Measurements from ENCODE around the gene PTAFR. TPM values are rescaled to one million over a fixed set of nuclear protein-coding genes. Genes with fewer than 3 reads are reported as not detected.

The PTAFR gene
- total RNA-seq, 1 experiment from 2014 or later, result 1.9 TPM

DNA sequence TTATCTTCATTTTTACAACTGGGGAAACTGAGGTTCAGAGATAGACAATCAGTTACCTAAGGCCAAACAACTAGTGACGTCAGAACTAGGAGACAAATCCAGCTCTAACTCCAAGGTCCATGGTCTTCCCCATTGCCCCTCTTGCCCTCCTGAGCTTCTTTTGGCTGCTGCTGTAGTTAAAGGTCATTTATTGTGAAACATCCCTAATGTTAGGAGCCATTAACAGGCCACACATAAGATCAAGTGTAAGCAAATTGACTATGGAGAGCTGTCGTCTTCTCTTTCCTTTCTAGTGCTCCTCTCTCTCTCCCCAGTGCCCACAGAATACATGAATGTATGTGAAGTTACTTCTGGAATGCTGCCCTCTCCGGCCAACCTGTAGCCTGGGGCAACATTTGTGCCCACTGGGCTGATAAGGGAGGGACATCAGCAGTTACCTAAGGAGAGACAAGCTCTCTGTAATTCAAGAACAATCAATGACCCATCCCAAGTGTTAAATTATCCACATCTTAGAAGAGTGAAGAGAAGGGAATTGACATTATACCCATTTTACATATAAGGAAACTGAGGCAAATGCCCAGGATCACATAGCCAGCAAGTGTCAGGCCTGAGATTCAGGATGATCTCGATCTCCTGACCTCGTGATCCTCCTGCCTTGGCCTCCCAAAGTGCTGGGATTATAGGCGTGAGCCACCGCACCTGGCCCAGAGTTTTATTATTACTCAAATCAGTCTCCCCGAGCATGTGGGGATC is 40.1 kb downstream of the PTAFR start:
- TF ChIP-seq, protein P1, sequence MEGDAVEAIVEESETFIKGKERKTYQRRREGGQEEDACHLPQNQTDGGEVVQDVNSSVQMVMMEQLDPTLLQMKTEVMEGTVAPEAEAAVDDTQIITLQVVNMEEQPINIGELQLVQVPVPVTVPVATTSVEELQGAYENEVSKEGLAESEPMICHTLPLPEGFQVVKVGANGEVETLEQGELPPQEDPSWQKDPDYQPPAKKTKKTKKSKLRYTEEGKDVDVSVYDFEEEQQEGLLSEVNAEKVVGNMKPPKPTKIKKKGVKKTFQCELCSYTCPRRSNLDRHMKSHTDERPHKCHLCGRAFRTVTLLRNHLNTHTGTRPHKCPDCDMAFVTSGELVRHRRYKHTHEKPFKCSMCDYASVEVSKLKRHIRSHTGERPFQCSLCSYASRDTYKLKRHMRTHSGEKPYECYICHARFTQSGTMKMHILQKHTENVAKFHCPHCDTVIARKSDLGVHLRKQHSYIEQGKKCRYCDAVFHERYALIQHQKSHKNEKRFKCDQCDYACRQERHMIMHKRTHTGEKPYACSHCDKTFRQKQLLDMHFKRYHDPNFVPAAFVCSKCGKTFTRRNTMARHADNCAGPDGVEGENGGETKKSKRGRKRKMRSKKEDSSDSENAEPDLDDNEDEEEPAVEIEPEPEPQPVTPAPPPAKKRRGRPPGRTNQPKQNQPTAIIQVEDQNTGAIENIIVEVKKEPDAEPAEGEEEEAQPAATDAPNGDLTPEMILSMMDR (conservative IDR thresholded peaks at IDR 0.05), result no peak
- H4K20me1 ChIP-seq (ENCODE audit: control insufficient read depth, insufficient read depth, insufficient read length), result no peaks in the 10 kb centered on the region
- Mint-ChIP-seq H3K4me3 (no peak overlapping the region), H3K36me3 (ENCODE audit: insufficient read depth in 1 of 3, low read depth in 3 of 3) (no peaks in the 10 kb centered on the region; a peak in 2 of 7 replicates), H3K27ac (no peak overlapping the region), H3K27me3 (ENCODE audit: low read depth) (peaks cover 3% of the 10 kb centered on the region; the same call in 1 of the 2 replicates), H3K9me3 (peaks cover 0 to 5% of the 10 kb centered on the region in 2 experiments; a peak in 3 of 5 replicates), H3K4me1 (peaks cover 4 to 7% of the 10 kb centered on the region in 2 experiments)
- no peak overlapping the region for H2AK5ac ChIP-seq (ENCODE audit: insufficient read length, low read length)
- no peak overlapping the region for H4K5ac ChIP-seq (ENCODE audit: insufficient read length, low read depth, low read length)
- no peak overlapping the region for H2BK20ac ChIP-seq (ENCODE audit: low read depth, low read length, poor library complexity, severe bottlenecking)
- no peaks in the 10 kb centered on the region for H3K9me3 ChIP-seq (ENCODE audit: control insufficient read depth, low read depth, low read length)
- H2BK15ac ChIP-seq (ENCODE audit: low read depth, low read length), result no peak overlapping the region
- H3K4me2 ChIP-seq (ENCODE audit: insufficient read depth, insufficient read length, low read length), result no peak overlapping the region
- no peak overlapping the region for H3K14ac ChIP-seq (ENCODE audit: insufficient read depth, low read length)
- H3K79me1 ChIP-seq (ENCODE audit: insufficient read depth, low read depth, low read length, poor library complexity, severe bottlenecking), result no peaks in the 10 kb centered on the region
- H3K4ac ChIP-seq (ENCODE audit: low read depth, low read length), result no peak overlapping the region
- no peak overlapping the region for H2AFZ ChIP-seq (ENCODE audit: low read length)
- no peak overlapping the region for H2BK5ac ChIP-seq (ENCODE audit: insufficient read length, low read length)
- H3K27ac ChIP-seq (ENCODE audit: insufficient read length, low read depth, low read length), result no peak overlapping the region
- no peak for DNase-seq
- no peak overlapping the region for H4K91ac ChIP-seq (ENCODE audit: insufficient read length, low read depth, low read length)
- no peaks in the 10 kb centered on the region for H3K27me3 ChIP-seq (ENCODE audit: insufficient read depth, low read length)
- H2BK12ac ChIP-seq (ENCODE audit: insufficient read length, low read depth, low read length), result no peak overlapping the region
- no peaks in the 10 kb centered on the region for H3K4me1 ChIP-seq (ENCODE audit: insufficient read depth, low read length)
- no peak overlapping the region for H3K23ac ChIP-seq (ENCODE audit: insufficient read length, low read depth, low read length)
- H3K56ac ChIP-seq (ENCODE audit: insufficient read length, low read depth, low read length), result no peak overlapping the region
- no peaks in the 10 kb centered on the region for H3K23me2 ChIP-seq (ENCODE audit: insufficient read length, low read depth, low read length, poor library complexity, severe bottlenecking)
- H3K18ac ChIP-seq (ENCODE audit: insufficient read length, low read depth, low read length), result no peak overlapping the region
- no peak overlapping the region for H4K8ac ChIP-seq (replicated peaks; ENCODE audit: insufficient read length, low read depth, low read length)
- H3K79me2 ChIP-seq (ENCODE audit: insufficient read depth, low read length), result no peaks in the 10 kb centered on the region
- H3K9ac ChIP-seq (ENCODE audit: extremely low read depth, insufficient read length, low read length), result no peak overlapping the region
- no peak overlapping the region for H3T11ph ChIP-seq (ENCODE audit: low read length)
- H2BK120ac ChIP-seq (ENCODE audit: low read depth, low read length, poor library complexity, severe bottlenecking), result no peak overlapping the region
- no CpG with 5 or more reads among the region's 8 CpGs for WGBS (ENCODE audit: extremely low coverage, insufficient read length, low lambda C conversion rate)
